HG03064 (cell line): ENCODE results near the gene SELENOO.

Experiments used
- ATAC-seq: cut with Tn5 transposase; IDR thresholded peaks from one replicate; pipeline ENCODE4 v1.9.1; 2021; ENCODE audit warnings: low read depth; ENCODE audit not compliant: unreplicated experiment

Gene SELENOO

GRCh38 chr22:50184004-50184901 lies 16.6 kb upstream of the SELENOO start:
- ATAC-seq = no peak

DNA sequence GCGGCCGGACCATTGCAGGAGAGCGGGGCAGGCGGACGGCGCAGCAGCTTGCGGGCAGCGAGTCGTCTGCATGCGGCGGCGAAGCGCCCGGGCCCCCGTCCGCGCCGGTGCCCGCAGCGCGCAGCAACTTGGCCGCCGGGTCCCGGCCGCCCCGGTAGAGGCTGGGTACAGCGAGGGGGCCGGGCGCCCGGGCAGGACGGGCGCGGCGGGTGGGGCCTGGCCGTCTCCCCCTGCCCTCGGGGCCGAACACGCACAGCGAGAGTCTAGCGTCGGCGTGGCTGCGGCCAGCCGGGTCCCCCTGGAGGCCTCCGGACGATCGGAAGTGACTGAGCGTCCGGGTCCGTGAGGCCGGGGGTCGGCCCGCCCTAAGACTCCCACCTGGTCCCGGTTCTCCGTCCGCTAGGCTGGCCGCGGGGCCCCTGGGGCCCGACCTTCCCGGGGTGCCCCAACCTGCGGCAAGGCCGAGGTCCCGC lies 15.9 kb upstream of the SELENOO start:
- ATAC-seq = no peak

- ATAC-seq = no peak
Measured at GRCh38 chr22:50185375-50186087, 15.3 kb upstream of the SELENOO start, which contains the start of gene TRABD. TRABD (plus strand) TSS chr22:50185913; CDS start chr22:50193061, 7,148 bp downstream.

GRCh38 chr22:50186181-50186714 lies 14.6 kb upstream of the SELENOO start:
- ATAC-seq = no peak

- ATAC-seq = no peak
Measured at GRCh38 chr22:50186761-50187523, 13.9 kb upstream of the SELENOO start.

GRCh38 chr22:50188356-50188755 lies 12.5 kb upstream of the SELENOO start:
- ATAC-seq = no peak

GRCh38 chr22:50189184-50189848 lies 11.5 kb upstream of the SELENOO start:
- no peak for ATAC-seq

- ATAC-seq = no peak
Measured at GRCh38 chr22:50189849-50190181, 11.0 kb upstream of the SELENOO start.

DNA sequence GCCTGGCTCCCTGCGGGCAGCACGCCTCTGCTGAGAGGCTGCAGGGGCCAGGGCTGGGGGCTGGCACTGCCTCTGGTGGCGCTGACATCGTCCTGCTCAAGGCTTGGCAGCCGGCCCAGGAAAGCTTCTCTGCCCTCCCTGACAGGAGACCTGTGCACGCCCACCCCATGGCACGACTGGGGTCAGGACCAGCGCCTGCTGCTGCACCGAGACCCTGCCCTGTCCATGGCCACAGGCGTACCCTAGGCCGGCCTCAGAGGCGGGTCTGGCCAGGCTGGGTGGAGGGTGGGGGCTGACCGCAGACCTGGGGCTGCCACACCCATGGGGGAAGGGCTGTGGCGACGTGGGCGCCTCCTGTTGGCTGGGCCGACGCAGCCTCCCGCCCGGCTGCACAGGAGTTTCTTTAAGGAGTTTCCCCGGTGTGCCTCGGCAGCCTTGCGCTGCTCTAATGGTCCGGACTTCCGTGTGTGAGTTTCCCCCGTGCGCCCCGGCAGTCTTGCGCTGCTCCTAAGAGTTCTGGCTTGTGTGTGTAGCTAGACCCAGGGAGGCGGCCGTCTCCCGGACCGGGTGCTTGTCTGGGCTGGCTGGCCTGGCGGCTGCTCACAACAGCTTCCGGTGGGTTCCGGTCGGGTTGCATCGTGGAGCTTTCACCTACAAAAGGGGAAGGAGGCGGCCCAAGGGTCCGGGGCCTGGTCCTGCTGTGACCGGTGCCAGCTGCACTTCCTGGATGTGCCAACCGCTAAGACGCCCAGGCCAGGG lies 10.4 kb upstream of the SELENOO start:
- peak; percentile 36 for ATAC-seq

DNA sequence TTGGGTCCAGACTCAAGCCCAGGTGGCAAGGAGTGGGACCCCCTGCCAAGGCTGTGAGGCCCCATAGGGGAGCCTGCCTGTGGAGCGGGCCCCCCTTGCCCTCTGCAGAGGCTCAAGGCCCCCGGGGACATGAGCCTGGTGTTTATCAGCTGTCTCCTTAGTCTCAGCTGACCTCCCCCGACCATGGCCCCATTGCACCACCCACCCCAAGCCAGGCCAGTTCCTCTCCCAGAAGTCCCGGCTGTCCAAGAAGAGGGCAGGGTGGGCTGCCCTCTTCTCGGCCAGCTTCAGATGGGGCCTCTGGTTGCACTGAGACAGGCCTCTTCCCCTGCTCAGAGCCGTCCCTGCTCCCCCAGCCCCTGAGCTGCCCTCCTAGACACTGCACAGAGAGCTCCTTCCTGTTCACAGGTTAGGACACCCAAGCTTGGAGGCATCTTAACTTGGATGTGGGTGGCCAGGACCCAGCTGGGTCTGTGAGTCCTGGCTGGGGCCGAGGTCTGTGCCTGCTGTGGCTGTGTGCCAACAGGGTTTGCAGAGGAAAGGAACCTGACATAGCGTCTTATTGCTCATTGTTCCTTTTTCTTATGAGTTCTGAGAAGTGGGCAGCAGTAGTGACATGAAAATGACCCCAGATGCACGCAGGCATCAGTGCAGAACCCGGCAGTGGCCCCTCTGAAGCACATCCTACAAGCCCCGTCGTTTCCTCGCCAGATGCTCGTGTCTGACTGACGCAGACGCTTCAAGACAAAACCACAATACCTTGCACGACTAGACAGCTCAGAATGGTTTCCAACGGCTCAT lies 9.7 kb upstream of the SELENOO start:
- peak; percentile 28 for ATAC-seq

GRCh38 chr22:50192436-50193204 lies 8.2 kb upstream of the SELENOO start:
- no peak for ATAC-seq

GRCh38 chr22:50193621-50194020 lies 7.2 kb upstream of the SELENOO start:
- no peak for ATAC-seq

DNA sequence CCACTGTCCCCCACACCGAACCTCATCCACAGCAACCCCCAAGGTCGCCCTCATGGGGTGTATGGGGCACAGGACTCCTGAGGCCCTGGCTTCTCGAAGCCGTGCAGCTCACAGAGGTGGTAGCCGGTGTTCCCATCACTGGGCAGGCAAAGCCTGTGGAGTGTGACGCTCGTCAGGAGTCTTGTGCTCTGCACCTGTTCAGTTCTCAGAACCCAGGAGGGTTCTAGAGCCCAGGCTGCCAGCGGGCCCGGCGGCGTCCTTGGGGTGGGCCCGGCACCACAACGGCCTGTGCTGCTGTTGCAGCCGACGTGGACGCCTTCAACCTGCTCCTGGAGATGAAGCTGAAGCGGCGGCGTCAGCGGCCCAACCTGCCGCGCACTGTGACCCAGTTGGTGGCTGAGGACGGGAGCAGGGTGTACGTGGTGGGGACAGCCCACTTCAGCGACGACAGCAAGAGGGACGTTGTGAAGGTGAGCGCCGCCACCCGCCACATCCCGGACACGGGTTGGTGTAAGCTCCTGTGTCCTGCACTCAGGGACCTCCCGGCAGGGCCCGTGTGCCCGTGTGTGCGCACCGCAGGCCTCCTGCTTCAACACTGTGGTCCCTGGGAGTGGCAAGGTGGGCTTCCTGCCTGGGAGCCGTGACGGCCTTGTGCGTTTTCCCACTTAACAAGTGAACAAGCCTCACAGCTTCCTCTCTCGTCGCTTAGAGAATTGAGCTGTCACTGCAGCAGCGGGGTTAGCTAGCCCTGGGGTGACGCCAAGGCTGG lies 6.6 kb upstream of the SELENOO start:
- no peak for ATAC-seq

- ATAC-seq = no peak
Measured at GRCh38 chr22:50196256-50196655, 4.6 kb upstream of the SELENOO start.

- no peak for ATAC-seq
Measured at GRCh38 chr22:50197000-50197800, 3.6 kb upstream of the SELENOO start.

- ATAC-seq = no peak
Measured at GRCh38 chr22:50197856-50198623, 2.8 kb upstream of the SELENOO start.
